Omental fat pad (tissue), 4 donors: ENCODE results near the gene DLX3. TPM values are rescaled to one million over a fixed set of nuclear protein-coding genes. Genes with fewer than 3 reads are reported as not detected.

Experiments
- ATAC-seq: fragments of 150-250 bp; one replicate; pipeline ENCODE4 v1.9.1; 2016; ENCODE audit warnings: mild to moderate bottlenecking, moderate library complexity; ENCODE audit not compliant: low FRiP score
- DNase-seq: peaks from one replicate; pipeline ENCODE4 v3.0.0-alpha.2; 2019; ENCODE audit warnings: low spot score
- total RNA-seq, 4 donors: library from RNA; depleted of rRNA; stranded (reverse); fragments of >200 nt; gene quantifications; one replicate each; pipeline ENCODE4 v1.1.0, GENCODE V29; 2016
- TF ChIP-seq, protein P1 (sequence below), 3 donors: fragments of 450-650 bp; IDR thresholded peaks; one replicate each; pipeline ENCODE4 v1.5.1; 2016 to 2017; ENCODE audit warnings: antibody characterized with exemption in 3 of 3, mild to moderate bottlenecking in 3 of 3, moderate library complexity in 2 of 3

Gene DLX3
- total RNA-seq, 4 donors from 2014 or later, result 0.28 TPM; not detected in 3

DNA sequence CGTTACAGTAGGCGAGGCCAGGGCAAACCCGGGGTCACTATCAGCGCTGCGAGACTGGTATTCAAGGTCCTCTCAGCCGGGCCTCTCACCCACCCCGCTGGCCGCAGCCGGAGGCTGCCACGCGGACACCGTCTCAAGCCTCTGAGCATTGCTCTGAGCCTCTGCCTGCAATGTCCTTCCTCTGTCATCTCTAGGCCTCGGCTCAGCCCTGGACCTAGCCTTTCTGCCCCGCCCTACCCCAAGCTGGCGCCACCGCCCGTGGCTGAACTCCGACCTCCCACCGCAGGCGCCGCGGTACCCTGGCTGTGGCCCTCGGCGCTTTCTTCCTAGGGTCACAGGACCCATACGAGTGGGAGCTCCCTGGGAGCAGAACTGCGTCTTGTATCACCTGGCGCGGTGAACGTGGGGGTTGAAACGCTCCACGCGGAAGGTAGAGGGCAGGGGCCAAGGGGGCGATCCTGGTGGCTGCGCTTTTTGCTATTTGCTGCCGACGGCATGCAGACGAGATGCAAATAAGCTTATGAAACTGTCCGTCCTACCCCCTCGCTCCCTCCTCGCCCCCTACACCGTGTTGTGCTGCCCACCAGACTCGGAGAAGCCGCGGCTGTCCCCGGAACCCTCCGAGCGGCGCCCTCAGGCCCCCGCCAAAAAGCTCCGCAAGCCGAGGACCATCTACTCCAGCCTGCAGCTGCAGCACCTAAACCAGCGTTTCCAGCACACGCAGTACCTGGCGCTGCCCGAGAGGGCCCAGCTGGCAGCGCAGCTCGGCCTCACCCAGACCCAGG, 22.3 kb downstream of the DLX3 start:
- TF ChIP-seq, protein P1, sequence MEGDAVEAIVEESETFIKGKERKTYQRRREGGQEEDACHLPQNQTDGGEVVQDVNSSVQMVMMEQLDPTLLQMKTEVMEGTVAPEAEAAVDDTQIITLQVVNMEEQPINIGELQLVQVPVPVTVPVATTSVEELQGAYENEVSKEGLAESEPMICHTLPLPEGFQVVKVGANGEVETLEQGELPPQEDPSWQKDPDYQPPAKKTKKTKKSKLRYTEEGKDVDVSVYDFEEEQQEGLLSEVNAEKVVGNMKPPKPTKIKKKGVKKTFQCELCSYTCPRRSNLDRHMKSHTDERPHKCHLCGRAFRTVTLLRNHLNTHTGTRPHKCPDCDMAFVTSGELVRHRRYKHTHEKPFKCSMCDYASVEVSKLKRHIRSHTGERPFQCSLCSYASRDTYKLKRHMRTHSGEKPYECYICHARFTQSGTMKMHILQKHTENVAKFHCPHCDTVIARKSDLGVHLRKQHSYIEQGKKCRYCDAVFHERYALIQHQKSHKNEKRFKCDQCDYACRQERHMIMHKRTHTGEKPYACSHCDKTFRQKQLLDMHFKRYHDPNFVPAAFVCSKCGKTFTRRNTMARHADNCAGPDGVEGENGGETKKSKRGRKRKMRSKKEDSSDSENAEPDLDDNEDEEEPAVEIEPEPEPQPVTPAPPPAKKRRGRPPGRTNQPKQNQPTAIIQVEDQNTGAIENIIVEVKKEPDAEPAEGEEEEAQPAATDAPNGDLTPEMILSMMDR (IDR thresholded peaks at IDR 0.05), result no peak
- ATAC-seq (no peak), DNase-seq (no peak)

DNA sequence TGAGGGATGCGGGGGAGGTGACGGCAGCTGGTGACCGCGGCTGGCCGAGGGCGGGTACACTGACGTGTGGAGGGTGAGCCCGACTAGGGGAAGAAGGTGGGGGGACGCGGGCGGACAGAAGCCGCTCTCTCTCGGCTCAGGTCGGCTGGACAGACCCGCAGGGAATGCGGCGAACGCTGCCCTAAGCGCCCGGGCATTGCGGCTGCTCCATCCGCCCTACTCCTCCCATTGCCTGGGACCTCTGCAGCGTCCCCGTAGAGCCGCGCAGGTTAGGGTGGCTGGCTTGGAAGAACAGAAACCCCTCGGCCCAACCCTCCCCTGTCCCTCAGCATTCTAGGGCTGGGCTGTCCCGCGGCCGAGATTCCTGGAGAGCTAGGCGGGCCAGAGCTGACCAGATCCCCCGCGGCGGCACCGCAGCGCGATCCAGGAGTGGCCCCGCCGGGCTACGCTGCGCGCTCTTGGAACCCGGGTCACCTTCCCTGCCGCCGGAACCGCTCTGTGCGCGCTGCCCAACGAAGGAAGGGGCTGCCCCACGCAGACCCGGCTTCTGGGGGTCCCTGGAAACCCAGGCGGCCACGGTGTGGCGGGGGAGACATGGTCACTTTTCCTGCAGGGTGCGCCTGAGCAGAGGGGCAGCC, 23.1 kb downstream of the DLX3 start:
- no peak for DNase-seq
- TF ChIP-seq, protein P1 (IDR thresholded peaks at IDR 0.05), result no peak
- ATAC-seq, result no peak

DNA sequence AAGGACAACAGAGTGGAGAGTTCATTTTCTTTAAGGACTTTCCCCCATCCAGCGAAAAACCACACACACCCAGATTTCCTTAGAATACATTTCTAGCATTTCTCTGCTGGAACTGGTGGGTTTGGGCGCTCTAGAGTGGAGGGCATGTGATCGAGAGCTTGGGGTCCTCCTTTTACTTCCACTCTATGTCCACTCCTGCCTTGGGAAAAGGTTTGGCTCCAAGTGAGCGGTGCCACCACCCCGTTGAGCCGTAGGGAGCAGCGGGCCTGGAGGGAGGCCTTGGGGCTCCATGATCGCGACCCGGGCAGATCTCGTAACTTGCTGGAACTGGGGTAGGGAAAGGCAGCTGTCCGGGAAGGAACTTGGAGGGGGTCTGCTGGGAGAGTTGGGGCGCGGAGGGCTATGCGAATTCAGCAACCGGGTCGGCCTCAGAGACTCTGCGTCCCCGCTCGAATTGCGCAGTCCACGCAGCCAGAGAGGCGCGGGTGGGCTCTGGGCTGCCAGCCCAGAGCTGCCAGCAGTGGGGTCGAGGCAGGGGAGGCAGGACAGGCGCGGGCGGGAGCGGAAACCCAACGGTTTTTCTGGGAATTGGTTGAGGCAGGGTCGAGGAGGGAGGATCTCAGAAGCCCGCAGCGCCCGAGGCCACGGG, 23.7 kb downstream of the DLX3 start:
- TF ChIP-seq, protein P1 (IDR thresholded peaks at IDR 0.05), result no peak
- DNase-seq, result no peak
- no peak for ATAC-seq

DNA sequence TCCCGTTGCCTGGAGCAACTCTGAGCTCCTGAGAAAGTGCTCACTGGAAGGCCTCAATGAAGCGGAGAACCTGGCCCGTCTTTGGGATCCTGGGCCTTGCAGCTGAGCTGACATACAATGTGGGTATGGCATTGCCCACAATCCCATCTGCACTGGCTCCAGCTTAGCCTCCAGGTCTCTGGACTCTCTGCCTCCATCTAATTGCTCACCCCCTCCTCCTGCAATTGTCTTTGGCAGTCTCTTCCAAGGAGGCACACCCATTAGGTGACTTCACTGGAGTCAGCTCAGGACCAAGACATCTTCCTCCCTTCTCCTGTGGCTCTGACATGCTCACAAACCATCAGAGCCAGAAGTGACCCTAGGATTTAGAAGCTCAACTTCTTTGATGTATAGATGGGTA, 24.5 kb downstream of the DLX3 start:
- TF ChIP-seq, protein P1 (IDR thresholded peaks at IDR 0.05), result no peak

DNA sequence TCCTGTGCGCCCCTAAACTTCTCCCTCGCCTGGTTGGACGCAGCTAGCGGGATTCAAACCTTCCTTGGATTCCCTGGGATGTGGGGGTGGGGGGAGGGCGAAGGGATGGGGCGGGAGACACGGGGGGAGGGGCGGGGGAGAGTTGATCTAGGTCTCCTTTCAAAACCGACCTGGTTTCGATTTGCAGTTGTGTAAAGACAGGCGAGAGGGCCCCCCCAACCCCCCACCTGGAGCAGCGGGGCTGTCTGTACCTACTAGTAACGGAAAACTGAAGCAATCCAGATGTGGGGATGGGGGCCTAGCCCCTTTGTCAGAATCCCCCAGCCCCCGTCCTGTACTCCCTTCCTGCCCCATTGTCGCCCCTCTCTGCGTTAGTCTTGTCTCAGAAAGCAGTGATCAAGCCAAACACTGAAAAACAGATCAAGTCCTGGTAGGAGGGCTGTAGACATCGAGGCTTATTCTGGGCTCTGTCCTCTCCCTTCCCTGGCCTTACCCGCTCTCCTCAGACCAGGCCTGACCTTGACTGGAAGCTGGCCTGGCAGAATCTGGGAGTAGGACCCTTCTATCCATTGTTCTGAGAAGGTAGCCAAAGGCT, 25.1 kb downstream of the DLX3 start:
- DNase-seq, result no peak
- TF ChIP-seq, protein P1 (IDR thresholded peaks at IDR 0.05), result no peak
- ATAC-seq, result no peak

More for the DNA sequence above, 24.5 kb downstream of the DLX3 start:
- ATAC-seq (no peak), DNase-seq (no peak)

DNA sequence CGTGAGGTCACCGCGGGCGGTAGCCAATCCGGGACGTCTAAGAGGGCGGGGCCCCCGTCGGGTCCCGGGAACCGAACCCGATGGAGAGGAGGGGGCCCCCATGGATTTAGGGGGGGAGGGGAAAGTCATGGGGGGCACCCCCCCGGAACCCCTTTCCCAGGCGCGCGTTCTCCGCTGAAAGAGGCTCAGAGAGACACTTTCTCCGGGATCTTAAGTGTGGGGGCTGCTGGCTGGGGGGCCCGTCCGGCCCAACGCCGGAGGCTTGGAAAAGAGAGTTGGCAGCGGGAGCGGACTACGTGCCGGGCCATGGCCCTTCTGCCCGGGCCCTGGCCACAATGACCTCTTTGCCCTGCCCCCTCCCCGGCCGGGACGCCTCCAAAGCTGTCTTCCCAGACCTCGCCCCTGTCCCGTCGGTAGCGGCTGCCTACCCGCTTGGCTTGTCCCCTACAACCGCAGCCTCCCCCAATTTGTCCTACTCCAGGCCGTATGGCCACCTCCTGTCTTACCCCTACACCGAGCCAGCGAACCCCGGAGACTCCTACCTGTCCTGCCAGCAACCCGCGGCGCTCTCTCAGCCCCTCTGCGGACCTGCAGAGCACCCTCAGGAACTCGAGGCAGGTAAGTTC, 25.8 kb downstream of the DLX3 start, which contains the start of gene DLX4:
DLX4 (plus strand) TSS at position 57 of the 626 bp plus-strand sequence; CDS start at position 336, 279 bp downstream.
- TF ChIP-seq, protein P1 (IDR thresholded peaks at IDR 0.05), result no peak
- DNase-seq, result no peak
- no peak for ATAC-seq
